Osteocyte (in vitro differentiated cells): ENCODE measurements around the gene WDR93. TPM values are rescaled to one million over a fixed set of nuclear protein-coding genes. Genes with fewer than 3 reads are reported as not detected.

Source experiments
- DNase-seq: peaks from one replicate; pipeline ENCODE4 v3.0.0; 2021; ENCODE audit warnings: mixed read lengths; ENCODE audit not compliant: unreplicated experiment; ENCODE audit errors: extremely low spot score
- H3K27ac Mint-ChIP-seq: one replicate; pipeline ENCODE4 v1.8.0; 2021; ENCODE audit warnings: mild to moderate bottlenecking, mixed read lengths; ENCODE audit not compliant: unreplicated experiment
- H3K27me3 Mint-ChIP-seq: one replicate; pipeline ENCODE4 v1.8.0; 2021; ENCODE audit warnings: mixed read lengths; ENCODE audit not compliant: unreplicated experiment
- H3K36me3 Mint-ChIP-seq: one replicate; pipeline ENCODE4 v1.8.0; 2021; ENCODE audit warnings: mixed read lengths; ENCODE audit not compliant: unreplicated experiment
- H3K4me1 Mint-ChIP-seq: one replicate; pipeline ENCODE4 v1.8.0; 2021; ENCODE audit warnings: mixed read lengths; ENCODE audit not compliant: unreplicated experiment
- H3K4me3 Mint-ChIP-seq: one replicate; pipeline ENCODE4 v1.8.0; 2021; ENCODE audit warnings: mild to moderate bottlenecking, moderate library complexity, mixed read lengths; ENCODE audit not compliant: unreplicated experiment
- H3K9me3 Mint-ChIP-seq: one replicate; pipeline ENCODE4 v1.8.0; 2021; ENCODE audit warnings: mixed read lengths; ENCODE audit not compliant: unreplicated experiment
- CTCF ChIP-seq: fragments of 200-600 bp; sonication (generic); IDR thresholded peaks from 2 replicates; pipeline ENCODE4 v1.5.0; 2021; ENCODE audit warnings: antibody characterized with exemption, mild to moderate bottlenecking, moderate library complexity
- total RNA-seq: library from RNA; stranded (reverse); gene quantifications from 2 replicates; pipeline ENCODE4 v1.2.1, GENCODE V29; 2021

WDR93 gene
- total RNA-seq, 1 donor from 2014 or later = 0.19 TPM

GRCh38 chr15:89735773-89736172, 45.2 kb downstream of the WDR93 start:
- no peak for TF ChIP-seq CTCF
- no peak overlapping the region for H3K4me3 Mint-ChIP-seq
- no peaks in the 10 kb centered on the region for H3K36me3 Mint-ChIP-seq
- H3K4me1 Mint-ChIP-seq = peaks cover 2% of the 10 kb centered on the region
- peaks cover 65% of the 10 kb centered on the region for H3K27me3 Mint-ChIP-seq
- no peak for DNase-seq
- peaks cover 4% of the 10 kb centered on the region for H3K9me3 Mint-ChIP-seq
- H3K27ac Mint-ChIP-seq = no peak overlapping the region

GRCh38 chr15:89740137-89740536, 49.5 kb downstream of the WDR93 start:
- TF ChIP-seq CTCF = peak; percentile 84
- Mint-ChIP-seq H3K9me3 (peaks cover under 1% of the 10 kb centered on the region), H3K4me3 (no peak overlapping the region), H3K27ac (no peak overlapping the region), H3K36me3 (no peaks in the 10 kb centered on the region), H3K4me1 (peaks cover 2% of the 10 kb centered on the region), H3K27me3 (peaks cover 30% of the 10 kb centered on the region)
- no peak for DNase-seq

- Mint-ChIP-seq H3K4me1 (peaks cover 2% of the 10 kb centered on the region), H3K9me3 (no peaks in the 10 kb centered on the region), H3K27ac (no peak overlapping the region), H3K27me3 (peaks cover 6% of the 10 kb centered on the region), H3K4me3 (no peak overlapping the region), H3K36me3 (no peaks in the 10 kb centered on the region)
- no peak for TF ChIP-seq CTCF
- no peak for DNase-seq
Observed at GRCh38 chr15:89743011-89743410, 52.4 kb downstream of the WDR93 start.

GRCh38 chr15:89743594-89743993, 53.0 kb downstream of the WDR93 start:
- Mint-ChIP-seq H3K36me3 (no peaks in the 10 kb centered on the region), H3K4me3 (no peak overlapping the region), H3K27me3 (peaks cover 6% of the 10 kb centered on the region), H3K4me1 (peaks cover 2% of the 10 kb centered on the region), H3K27ac (no peak overlapping the region), H3K9me3 (no peaks in the 10 kb centered on the region)
- TF ChIP-seq CTCF = no peak
- DNase-seq = no peak

- Mint-ChIP-seq H3K4me3 (no peak overlapping the region), H3K9me3 (no peaks in the 10 kb centered on the region), H3K27me3 (no peaks in the 10 kb centered on the region), H3K36me3 (no peaks in the 10 kb centered on the region), H3K4me1 (peaks cover 4% of the 10 kb centered on the region), H3K27ac (no peak overlapping the region)
- TF ChIP-seq CTCF = no peak
- DNase-seq = no peak
Observed at GRCh38 chr15:89745131-89745530, 54.5 kb downstream of the WDR93 start.
